ENCODE measurements around the gene BOLL.

The BOLL gene

DNA sequence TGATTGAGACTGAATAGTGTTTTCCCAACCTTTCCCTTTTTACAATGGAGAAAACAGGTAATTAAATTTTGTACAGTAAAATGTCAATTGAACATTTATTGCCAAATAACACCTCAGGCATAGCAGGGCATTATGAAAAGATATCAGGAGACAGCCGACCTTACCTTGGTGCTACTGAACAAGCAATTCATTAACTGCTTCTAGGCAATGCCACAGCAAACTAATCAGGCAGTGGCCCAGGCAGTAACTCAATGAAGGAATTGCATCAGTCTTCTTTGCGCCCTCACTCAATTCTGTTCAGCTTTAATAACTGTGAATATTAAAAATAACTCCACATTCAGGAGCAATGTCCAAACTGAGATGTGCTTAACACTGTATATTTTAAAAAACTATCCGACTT lies 25.4 kb upstream of the BOLL start:
- Histone ChIP-seq H3K79me2 (ENCODE audit: control insufficient read depth, insufficient read depth, low read length, poor library complexity) (no peaks in the 10 kb centered on the region), H3K18ac (ENCODE audit: low read length) (no peak overlapping the region), H2BK120ac (ENCODE audit: insufficient read depth, low read length, poor library complexity) (no peak overlapping the region), H3K4me3 (ENCODE audit: low read depth, low read length) (no peak overlapping the region), H4K8ac (ENCODE audit: low read depth, low read length) (no peak overlapping the region), H4K12ac (ENCODE audit: low read depth, low read length) (no peak overlapping the region), H2BK5ac (ENCODE audit: low read depth, low read length, poor library complexity) (no peak overlapping the region), H3K9me3 (ENCODE audit: insufficient read depth, low read depth, low read length) (no peaks in the 10 kb centered on the region), H2AFZ (ENCODE audit: insufficient read depth, low read length, poor library complexity) (no peak overlapping the region), H3K14ac (ENCODE audit: low read length) (no peak overlapping the region), H3K27me3 (ENCODE audit: insufficient read depth, low read length) (peaks cover 5% of the 10 kb centered on the region), H3K4me2 (ENCODE audit: low read length) (no peak overlapping the region), H3K4ac (ENCODE audit: low read depth, low read length) (no peak overlapping the region), H4K91ac (ENCODE audit: low read depth, low read length) (no peak overlapping the region), H3K23ac (ENCODE audit: low read length) (no peak overlapping the region), H3K27ac (ENCODE audit: low read depth, low read length) (no peak overlapping the region), H2AK5ac (ENCODE audit: low read length) (no peak overlapping the region), H3K79me1 (ENCODE audit: low read length) (no peaks in the 10 kb centered on the region), H3K9ac (ENCODE audit: low read length) (peak overlapping the region; percentile 52), H2BK12ac (ENCODE audit: low read length) (no peak overlapping the region), H3K4me1 (ENCODE audit: control insufficient read depth in 1 of 2, insufficient read depth in 2 of 2, low read length in 2 of 2) (no peaks in the 10 kb centered on the region), H3K36me3 (ENCODE audit: control insufficient read depth in 1 of 2, insufficient read depth in 2 of 2, low read length in 2 of 2) (no peaks in the 10 kb centered on the region)
- DNase-seq = no peak
- WGBS (ENCODE audit: extremely low coverage, insufficient coverage, insufficient read length) = no CpG with 5 or more reads among the region's 3 CpGs

DNA sequence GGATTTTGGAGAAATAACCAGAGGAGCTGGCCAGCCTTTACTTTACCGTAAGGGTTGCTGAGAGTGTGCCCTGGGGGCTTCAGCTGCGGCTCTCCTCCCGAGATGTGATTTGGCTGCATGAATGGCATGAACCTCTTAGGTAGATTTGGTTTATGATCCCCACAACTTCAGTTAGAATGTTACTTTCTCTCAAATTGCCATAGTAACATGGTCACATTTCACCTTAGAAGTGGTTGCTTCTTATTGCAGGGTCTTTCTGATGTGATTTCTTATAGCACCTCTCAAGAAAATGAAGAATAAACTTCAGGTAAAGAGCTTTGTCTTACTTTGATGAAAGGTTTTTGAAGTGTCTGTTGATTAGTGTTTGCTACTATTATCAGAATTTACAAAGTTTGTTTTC lies 24.9 kb upstream of the BOLL start:
- H3K9me3 ChIP-seq (ENCODE audit: insufficient read depth, low read depth, low read length) = peaks cover 2% of the 10 kb centered on the region
- H2AFZ ChIP-seq (ENCODE audit: insufficient read depth, low read length, poor library complexity) = no peak overlapping the region
- WGBS (ENCODE audit: extremely low coverage, insufficient coverage, insufficient read length) = no CpG with 5 or more reads among the region's 3 CpGs
- H3K18ac ChIP-seq (ENCODE audit: low read length) = no peak overlapping the region
- no peak overlapping the region for H3K27ac ChIP-seq (ENCODE audit: low read depth, low read length)
- H3K4ac ChIP-seq (ENCODE audit: low read depth, low read length) = no peak overlapping the region
- no peak overlapping the region for H3K4me3 ChIP-seq (ENCODE audit: low read depth, low read length)
- peaks cover 10% of the 10 kb centered on the region for H3K27me3 ChIP-seq (ENCODE audit: insufficient read depth, low read length)
- no peak overlapping the region for H2BK12ac ChIP-seq (ENCODE audit: low read length)
- no peaks in the 10 kb centered on the region for H3K36me3 ChIP-seq (ENCODE audit: control insufficient read depth in 1 of 2, insufficient read depth in 2 of 2, low read length in 2 of 2)
- H2BK5ac ChIP-seq (ENCODE audit: low read depth, low read length, poor library complexity) = no peak overlapping the region
- H2AK5ac ChIP-seq (ENCODE audit: low read length) = no peak overlapping the region
- H4K12ac ChIP-seq (ENCODE audit: low read depth, low read length) = no peak overlapping the region
- no peak overlapping the region for H3K23ac ChIP-seq (ENCODE audit: low read length)
- no peak overlapping the region for H3K4me2 ChIP-seq (ENCODE audit: low read length)
- DNase-seq = no peak
- peaks cover 3% of the 10 kb centered on the region in 2 experiments for H3K4me1 ChIP-seq (ENCODE audit: control insufficient read depth in 1 of 2, insufficient read depth in 2 of 2, low read length in 2 of 2)
- H4K8ac ChIP-seq (ENCODE audit: low read depth, low read length) = no peak overlapping the region
- H3K79me2 ChIP-seq (ENCODE audit: control insufficient read depth, insufficient read depth, low read length, poor library complexity) = no peaks in the 10 kb centered on the region
- H3K79me1 ChIP-seq (ENCODE audit: low read length) = no peaks in the 10 kb centered on the region
- no peak overlapping the region for H3K14ac ChIP-seq (ENCODE audit: low read length)
- no peak overlapping the region for H4K91ac ChIP-seq (ENCODE audit: low read depth, low read length)
- no peak overlapping the region for H3K9ac ChIP-seq (ENCODE audit: low read length)
- H2BK120ac ChIP-seq (ENCODE audit: insufficient read depth, low read length, poor library complexity) = no peak overlapping the region

DNA sequence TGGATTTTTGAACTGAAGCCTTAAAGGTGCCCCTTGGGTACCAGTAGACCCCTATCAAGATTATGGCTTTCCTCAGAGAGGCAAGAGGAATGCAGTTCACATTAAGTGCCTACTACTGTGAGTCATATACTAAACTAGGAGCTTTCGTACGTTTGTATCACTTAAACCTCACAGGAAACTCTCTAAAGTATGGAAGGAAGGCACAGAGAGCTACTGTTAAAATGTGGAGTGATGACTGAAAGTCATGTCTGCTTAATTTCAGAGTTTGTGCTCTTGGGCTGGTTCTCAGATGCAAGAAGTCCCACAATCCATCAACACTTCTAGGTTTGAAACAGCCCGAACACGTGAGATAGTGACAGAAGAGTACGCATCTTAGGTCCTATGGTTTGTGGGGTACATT lies 23.9 kb upstream of the BOLL start:
- no peak for DNase-seq
- H4K91ac ChIP-seq (ENCODE audit: low read depth, low read length) = no peak overlapping the region
- no CpG with 5 or more reads among the region's 5 CpGs for WGBS (ENCODE audit: extremely low coverage, insufficient coverage, insufficient read length)

DNA sequence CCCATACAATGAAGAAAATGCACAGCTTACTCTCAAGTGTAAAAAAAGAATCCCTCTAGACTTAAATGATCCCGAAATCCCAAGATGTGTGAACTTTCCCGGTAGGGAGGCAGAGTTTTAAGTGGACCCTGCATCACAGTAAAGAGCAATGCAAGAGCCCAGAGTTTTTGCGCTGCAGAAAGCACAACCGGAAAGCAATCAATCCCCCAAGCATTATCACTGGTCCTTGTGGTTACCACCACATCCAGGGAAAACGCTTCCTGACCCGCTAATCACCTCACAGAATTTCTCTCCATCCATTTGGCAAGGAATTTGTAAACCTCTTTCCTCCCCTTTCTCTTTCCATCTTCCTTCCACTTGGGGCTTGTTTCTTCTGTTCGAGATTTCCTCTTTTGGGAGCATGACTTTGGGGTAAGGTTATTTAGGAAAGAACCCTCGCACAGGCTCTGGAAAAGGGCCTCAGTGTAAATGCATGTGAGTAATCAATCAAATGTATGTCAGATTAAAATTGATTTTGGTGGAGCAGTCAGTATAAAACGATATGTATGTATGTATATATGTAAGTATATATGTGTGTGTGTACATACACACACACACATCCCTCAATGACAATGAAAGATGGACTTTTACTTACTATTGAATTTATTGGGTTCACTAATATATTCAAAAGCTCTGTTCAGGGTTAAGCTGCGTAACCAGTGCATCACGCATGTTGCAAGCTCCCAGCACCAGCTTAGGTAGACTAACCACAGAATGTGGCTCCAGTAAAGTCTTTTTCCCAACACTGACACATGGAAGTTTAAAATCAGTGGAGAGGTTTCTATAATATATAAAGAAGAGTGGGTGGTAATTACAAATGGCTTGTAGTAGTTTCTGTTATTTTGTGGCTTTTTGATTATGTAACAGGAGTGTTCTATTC lies 20.9 kb upstream of the BOLL start:
- Histone ChIP-seq H2BK120ac (ENCODE audit: insufficient read depth, low read length, poor library complexity) (no peak overlapping the region), H3K14ac (ENCODE audit: low read length) (no peak overlapping the region), H3K79me1 (ENCODE audit: low read length) (no peaks in the 10 kb centered on the region), H3K9ac (ENCODE audit: low read length) (no peak overlapping the region), H2AK5ac (ENCODE audit: low read length) (no peak overlapping the region), H3K9me3 (ENCODE audit: insufficient read depth, low read depth, low read length) (peaks cover 2% of the 10 kb centered on the region), H4K8ac (ENCODE audit: low read depth, low read length) (no peak overlapping the region), H2AFZ (ENCODE audit: insufficient read depth, low read length, poor library complexity) (no peak overlapping the region), H3K4ac (ENCODE audit: low read depth, low read length) (no peak overlapping the region), H3K18ac (ENCODE audit: low read length) (no peak overlapping the region), H4K12ac (ENCODE audit: low read depth, low read length) (no peak overlapping the region), H3K4me2 (ENCODE audit: low read length) (peak overlapping the region; percentile 97), H2BK5ac (ENCODE audit: low read depth, low read length, poor library complexity) (no peak overlapping the region), H3K36me3 (ENCODE audit: control insufficient read depth in 1 of 2, insufficient read depth in 2 of 2, low read length in 2 of 2) (no peaks in the 10 kb centered on the region), H4K91ac (ENCODE audit: low read depth, low read length) (no peak overlapping the region), H3K27ac (ENCODE audit: low read depth, low read length) (no peak overlapping the region), H2BK12ac (ENCODE audit: low read length) (no peak overlapping the region), H3K23ac (ENCODE audit: low read length) (no peak overlapping the region), H3K27me3 (ENCODE audit: insufficient read depth, low read length) (peaks cover 16% of the 10 kb centered on the region), H3K4me3 (ENCODE audit: low read depth, low read length) (no peak overlapping the region), H3K79me2 (ENCODE audit: control insufficient read depth, insufficient read depth, low read length, poor library complexity) (no peaks in the 10 kb centered on the region), H3K4me1 (ENCODE audit: control insufficient read depth in 1 of 2, insufficient read depth in 2 of 2, low read length in 2 of 2) (peaks cover 3 to 4% of the 10 kb centered on the region in 2 experiments)
- no peak for DNase-seq
- no CpG with 5 or more reads among the region's 11 CpGs for WGBS (ENCODE audit: extremely low coverage, insufficient coverage, insufficient read length)

More for the DNA sequence above, 23.9 kb upstream of the BOLL start:
- Histone ChIP-seq H3K14ac (ENCODE audit: low read length) (no peak overlapping the region), H3K9ac (ENCODE audit: low read length) (no peak overlapping the region), H2BK120ac (ENCODE audit: insufficient read depth, low read length, poor library complexity) (no peak overlapping the region), H3K27me3 (ENCODE audit: insufficient read depth, low read length) (peaks cover 16% of the 10 kb centered on the region), H4K12ac (ENCODE audit: low read depth, low read length) (no peak overlapping the region), H2AFZ (ENCODE audit: insufficient read depth, low read length, poor library complexity) (no peak overlapping the region), H2BK12ac (ENCODE audit: low read length) (no peak overlapping the region), H3K9me3 (ENCODE audit: insufficient read depth, low read depth, low read length) (peaks cover 2% of the 10 kb centered on the region), H3K4ac (ENCODE audit: low read depth, low read length) (no peak overlapping the region), H3K79me1 (ENCODE audit: low read length) (no peaks in the 10 kb centered on the region), H4K8ac (ENCODE audit: low read depth, low read length) (no peak overlapping the region), H3K79me2 (ENCODE audit: control insufficient read depth, insufficient read depth, low read length, poor library complexity) (no peaks in the 10 kb centered on the region), H2AK5ac (ENCODE audit: low read length) (no peak overlapping the region), H3K23ac (ENCODE audit: low read length) (no peak overlapping the region), H3K4me1 (ENCODE audit: control insufficient read depth in 1 of 2, insufficient read depth in 2 of 2, low read length in 2 of 2) (peaks cover 3 to 4% of the 10 kb centered on the region in 2 experiments), H2BK5ac (ENCODE audit: low read depth, low read length, poor library complexity) (no peak overlapping the region), H3K4me3 (ENCODE audit: low read depth, low read length) (no peak overlapping the region), H3K18ac (ENCODE audit: low read length) (no peak overlapping the region), H3K27ac (ENCODE audit: low read depth, low read length) (no peak overlapping the region), H3K4me2 (ENCODE audit: low read length) (no peak overlapping the region), H3K36me3 (ENCODE audit: control insufficient read depth in 1 of 2, insufficient read depth in 2 of 2, low read length in 2 of 2) (no peaks in the 10 kb centered on the region)
